Adrenal gland (tissue), 12 donors: ENCODE measurements around the gene GALNT8. TPM values are rescaled to one million over a fixed set of nuclear protein-coding genes. Genes with fewer than 3 reads are reported as not detected.
"Not testable (repeated sequence)": the region's sequence is repeated elsewhere in the genome, so short reads cannot be mapped to it uniquely, and the experiment has no call there.

Experiments used
- DNase-seq, 7 donors: peaks; one replicate each; pipeline ENCODE4 v3.0.0-alpha.2; 2019 to 2020
- H3K27ac ChIP-seq, 5 donors: fragments of 200-600 bp; sonication (generic) in 4 of 5; 1 replicate in 3 of 5; 2 replicates in 2 of 5; pipeline versions ENCODE4 v1.5.1 to v1.8.0; 2016 to 2020; ENCODE audit warnings: mild to moderate bottlenecking in 1 of 5
- H3K27me3 ChIP-seq: fragments of 200-600 bp; 2 replicates; pipeline ENCODE4 v1.8.0; 2021
- H3K36me3 ChIP-seq, 2 donors: fragments of 200-600 bp; replicated peaks in 1 of 2; 1 replicate in 1 of 2; 2 replicates in 1 of 2; pipeline versions ENCODE4 v1.5.1 to v1.8.0; 2018 to 2022
- H3K4me1 ChIP-seq, 2 donors: fragments of 200-600 bp; replicated peaks in 1 of 2; 1 replicate in 1 of 2; 2 replicates in 1 of 2; pipeline versions ENCODE4 v1.5.1 to v1.8.0; 2018 to 2021
- H3K4me3 ChIP-seq, 4 donors: fragments of 200-600 bp; sonication (generic) in 3 of 4; one replicate each; pipeline ENCODE4 v1.5.1; 2016 to 2018
- H3K9me3 ChIP-seq, 3 donors: fragments of 200-600 bp; sonication (generic) in 1 of 3; replicated peaks in 1 of 3; 1 replicate in 2 of 3; 2 replicates in 1 of 3; pipeline versions ENCODE4 v1.5.1 to v1.8.0; 2016 to 2021
- CTCF ChIP-seq, 6 experiments: fragments of 450-650 bp in 4 of 6; fragments of 200-600 bp in 2 of 6; sonication (generic) in 1 of 6; IDR thresholded peaks; 1 replicate in 5 of 6; 2 replicates in 1 of 6; pipeline versions ENCODE4 v1.5.1 to v1.8.0; 2016 to 2021; ENCODE audit warnings: antibody characterized with exemption in 6 of 6, mild to moderate bottlenecking in 2 of 6, moderate library complexity in 1 of 6
- POLR2A ChIP-seq, 2 donors: fragments of 450-650 bp; IDR thresholded peaks; one replicate each; pipeline ENCODE4 v1.6.1; 2017; ENCODE audit warnings: antibody characterized with exemption in 2 of 2, mild to moderate bottlenecking in 2 of 2, moderate library complexity in 1 of 2
- WGBS, 4 donors: extraction: QIAGEN DNeasy Blood & Tissue Kit in 2 of 4; methylation state at CpG; one replicate each; pipeline versions ENCODE4 v1.1.5 to v1.1.7; 2013 to 2017; 5-methylcytosine and 5-hydroxymethylcytosine counted together
- intact Hi-C, 2 donors: fragments of 100-400 bp; cut with DNase I; formaldehyde crosslinking; loops; one replicate each; pipeline versions ENCODE4 v1.14.1 to v1.15.0; 2022 to 2023
- polyA plus RNA-seq, 3 donors: library from polyadenylated mRNA; stranded (reverse); fragments of 200-250 nt in 2 of 3; fragments of 350-450 nt in 1 of 3; fragmentation: Illumina TruSeq in 1 of 3; extraction: RNeasy Lipid Tissue Mini Kit (QIAGEN cat#74804) in 1 of 3; gene quantifications; one replicate each; pipeline ENCODE4 v1.2.3, GENCODE V29; 2013 to 2014
- total RNA-seq, 9 donors: library from RNA; depleted of rRNA in 4 of 9; stranded (reverse); fragments of >200 nt in 4 of 9; fragments of 120-200 nt in 1 of 9; fragmentation: NEBNext Ultra II Directional in 1 of 9; extraction: Animal tissue kit (Norgen Biotek cat#: 25700) in 1 of 9; gene quantifications; one replicate each; pipeline versions ENCODE4 v1.1.0 to v1.2.4, GENCODE V29; 2013 to 2023
- donor health status: healthy with polysubstance abuse.
- donor health status: Bipolar disorder and iron deficiency.
- donor health status: DM: yes; HTN: yes; CAD: no.
- donor health status: DM: no; HTN: no; CAD: no.
- donor health status: DM: no; HTN: no; CAD: no.
- donor health status: DM: yes; HTN: yes; CAD: no.

The GALNT8 gene
- total and polyA plus RNA-seq, 12 donors, result 0.04 to 4.9 (median 1.6) TPM; not detected in 2

GRCh38 chr12:4717806-4718205 is 2.4 kb upstream of the GALNT8 start:
- Histone ChIP-seq H3K4me1 (no peaks in the 10 kb centered on the region), H3K27ac (no peak overlapping the region), H3K9me3 (no peaks in the 10 kb centered on the region), H3K27me3 (no peaks in the 10 kb centered on the region), H3K4me3 (no peak overlapping the region), H3K36me3 (no peaks in the 10 kb centered on the region)
- DNase-seq, result no peak
- no peak for TF ChIP-seq CTCF (IDR thresholded peaks at IDR 0.05)
- TF ChIP-seq POLR2A (IDR thresholded peaks at IDR 0.05), result no peak
- intact Hi-C loops, result no loop called here
- 84 to 100% (median 94%) methylated on average over 1 of the region's 1 CpG for WGBS, 4 donors

- H3K4me1 ChIP-seq, result no peaks in the 10 kb centered on the region
- TF ChIP-seq POLR2A (IDR thresholded peaks at IDR 0.05) (no peak), CTCF (IDR thresholded peaks at IDR 0.05) (no peak)
- no peaks in the 10 kb centered on the region for H3K36me3 ChIP-seq
- no peak overlapping the region for H3K4me3 ChIP-seq
- intact Hi-C loops, result no loop called here
- no peak for DNase-seq
- no peaks in the 10 kb centered on the region for H3K9me3 ChIP-seq
- 32 to 43% (median 37%) methylated on average over 4 of the region's 4 CpGs for WGBS, 4 donors
- no peak overlapping the region for H3K27ac ChIP-seq
- no peaks in the 10 kb centered on the region for H3K27me3 ChIP-seq
These were observed 416 bp downstream of the GALNT8 start for GRCh38 chr12:4720637-4720995.

- H3K4me3 ChIP-seq, H3K27me3 ChIP-seq, H3K4me1 ChIP-seq, H3K27ac ChIP-seq, DNase-seq, H3K36me3 ChIP-seq, H3K9me3 ChIP-seq, intact Hi-C loops: not testable (repeated sequence)
- 35 to 54% (median 49%) methylated on average over 9 to 11 of the region's 11 CpGs for WGBS, 4 donors
These were observed 1.4 kb downstream of the GALNT8 start for GRCh38 chr12:4721587-4721986.

- 73 to 90% (median 80%) methylated on average over 3 of the region's 3 CpGs for WGBS, 4 donors
- no peak overlapping the region for H3K4me3 ChIP-seq
- DNase-seq, result no peak
- no peaks in the 10 kb centered on the region for H3K27me3 ChIP-seq
- H3K4me1 ChIP-seq, result no peaks in the 10 kb centered on the region
- H3K36me3 ChIP-seq, result no peaks in the 10 kb centered on the region
- H3K9me3 ChIP-seq, result no peaks in the 10 kb centered on the region
- intact Hi-C loops, result no loop called here
- no peak overlapping the region for H3K27ac ChIP-seq
- TF ChIP-seq CTCF (IDR thresholded peaks at IDR 0.05) (no peak), POLR2A (IDR thresholded peaks at IDR 0.05) (no peak)
These were observed 3.0 kb downstream of the GALNT8 start for GRCh38 chr12:4723226-4723625.

DNA sequence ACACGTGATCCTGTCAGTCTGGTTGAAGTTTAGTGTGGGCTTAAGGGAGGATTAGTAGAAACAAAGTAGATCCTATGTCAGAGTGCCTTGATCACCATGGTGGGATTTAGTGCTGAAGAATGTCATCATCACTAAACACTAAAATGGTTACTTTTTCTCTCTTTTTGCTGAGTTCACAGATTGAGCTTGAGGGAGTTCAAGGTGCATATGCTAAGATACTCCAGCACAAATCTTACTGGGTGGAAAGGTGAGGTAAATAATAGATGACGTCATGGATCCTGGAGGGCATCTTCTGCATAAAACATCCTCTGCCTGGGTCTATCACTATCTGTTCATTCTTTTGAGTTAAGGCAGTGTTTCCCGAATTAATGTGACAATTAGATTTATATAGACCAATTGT is 4.9 kb downstream of the GALNT8 start:
- Histone ChIP-seq H3K36me3 (no peaks in the 10 kb centered on the region), H3K4me1 (no peaks in the 10 kb centered on the region), H3K9me3 (peaks cover 0 to 4% (median 0%) of the 10 kb centered on the region in 3 donors), H3K4me3 (no peak overlapping the region), H3K27ac (no peak overlapping the region), H3K27me3 (no peaks in the 10 kb centered on the region)
- TF ChIP-seq CTCF (IDR thresholded peaks at IDR 0.05), result no peak
- TF ChIP-seq POLR2A (IDR thresholded peaks at IDR 0.05), result no peak
- WGBS, 4 donors, result 64 to 75% (median 69%) methylated on average over 3 of the region's 3 CpGs
- DNase-seq, result no peak
- intact Hi-C loops, result no loop called here
